Smooth muscle cell (in vitro differentiated cells): ENCODE data around the gene XRCC3. TPM values are rescaled to one million over a fixed set of nuclear protein-coding genes. Genes with fewer than 3 reads are reported as not detected.
A peak's percentile ranks its signal among the peaks of the same experiment; 100 is the strongest.

Source experiments
- DNase-seq: peaks from one replicate; lab custom pipeline; 2025; ENCODE audit not compliant: unreplicated experiment; lab: John Stamatoyannopoulos, UW
- H2AFZ ChIP-seq: fragments of 200-600 bp; sonication (generic); 2 replicates; pipeline ENCODE4 v1.6.0; 2016; ENCODE audit warnings: antibody characterized with exemption, low read depth, mild to moderate bottlenecking
- H3F3A ChIP-seq: fragments of 200-600 bp; sonication (generic); 2 replicates; pipeline ENCODE4 v1.6.0; 2017; ENCODE audit warnings: antibody characterized with exemption, low read depth
- H3K27ac ChIP-seq: fragments of 200-600 bp; sonication (generic); 2 replicates; pipeline ENCODE4 v1.5.1; 2016; ENCODE audit warnings: low read depth, mild to moderate bottlenecking
- H3K27me3 ChIP-seq: fragments of 200-600 bp; sonication (generic); 2 replicates; pipeline ENCODE4 v1.6.1; 2016; ENCODE audit warnings: low read depth, mild to moderate bottlenecking
- H3K36me3 ChIP-seq: fragments of 200-600 bp; sonication (generic); 2 replicates; pipeline ENCODE4 v1.5.1; 2016; ENCODE audit warnings: low read depth
- H3K4me1 ChIP-seq: fragments of 200-600 bp; sonication (generic); 2 replicates; pipeline ENCODE4 v1.5.1; 2016; ENCODE audit warnings: low read depth
- H3K4me2 ChIP-seq: fragments of 200-600 bp; sonication (generic); 2 replicates; pipeline ENCODE4 v1.6.0; 2016; ENCODE audit warnings: mild to moderate bottlenecking
- H3K4me3 ChIP-seq: fragments of 200-600 bp; sonication (generic); 2 replicates; pipeline ENCODE4 v1.5.1; 2016; ENCODE audit warnings: mild to moderate bottlenecking
- H3K79me2 ChIP-seq: fragments of 200-600 bp; sonication (generic); 2 replicates; pipeline ENCODE4 v1.6.0; 2016; ENCODE audit warnings: low read depth, mild to moderate bottlenecking
- H3K9ac ChIP-seq: fragments of 200-600 bp; sonication (generic); 2 replicates; pipeline ENCODE4 v1.6.0; 2016; ENCODE audit warnings: low read depth
- H3K9me3 ChIP-seq: fragments of 200-600 bp; sonication (generic); replicated peaks from 2 replicates; pipeline ENCODE4 v1.5.1; 2016; ENCODE audit warnings: low read depth
- H4K20me1 ChIP-seq: fragments of 200-600 bp; sonication (generic); 2 replicates; pipeline ENCODE4 v1.6.0; 2016; ENCODE audit warnings: low read depth
- WGBS: methylation state at CpG from one replicate; pipeline ENCODE4 v1.1.7; 2016; ENCODE audit warnings: low lambda C conversion rate; 5-methylcytosine and 5-hydroxymethylcytosine counted together
- polyA plus RNA-seq: library from polyadenylated mRNA; unstranded; fragments of >200 nt; fragmentation: Nextera tagmentation; extraction: Ambion mirVana; gene quantifications from 2 replicates; pipeline ENCODE4 v1.2.1, GENCODE V29; 2016
- total RNA-seq: library from RNA; depleted of rRNA; stranded (reverse); fragments of >200 nt; gene quantifications from 2 replicates; pipeline ENCODE4 v1.2.3, GENCODE V29; 2014
- TF ChIP-seq, protein P1 (sequence below): fragments of 200-600 bp; sonication (generic); IDR thresholded peaks from 2 replicates; pipeline ENCODE4 v1.5.1; 2017; ENCODE audit warnings: borderline replicate concordance, mild to moderate bottlenecking, antibody characterized with exemption; ENCODE audit not compliant: insufficient read depth, poor library complexity, severe bottlenecking

Gene XRCC3
- total and polyA plus RNA-seq, 2 experiments from 2014 or later = 8.3 to 10.5 TPM

DNA sequence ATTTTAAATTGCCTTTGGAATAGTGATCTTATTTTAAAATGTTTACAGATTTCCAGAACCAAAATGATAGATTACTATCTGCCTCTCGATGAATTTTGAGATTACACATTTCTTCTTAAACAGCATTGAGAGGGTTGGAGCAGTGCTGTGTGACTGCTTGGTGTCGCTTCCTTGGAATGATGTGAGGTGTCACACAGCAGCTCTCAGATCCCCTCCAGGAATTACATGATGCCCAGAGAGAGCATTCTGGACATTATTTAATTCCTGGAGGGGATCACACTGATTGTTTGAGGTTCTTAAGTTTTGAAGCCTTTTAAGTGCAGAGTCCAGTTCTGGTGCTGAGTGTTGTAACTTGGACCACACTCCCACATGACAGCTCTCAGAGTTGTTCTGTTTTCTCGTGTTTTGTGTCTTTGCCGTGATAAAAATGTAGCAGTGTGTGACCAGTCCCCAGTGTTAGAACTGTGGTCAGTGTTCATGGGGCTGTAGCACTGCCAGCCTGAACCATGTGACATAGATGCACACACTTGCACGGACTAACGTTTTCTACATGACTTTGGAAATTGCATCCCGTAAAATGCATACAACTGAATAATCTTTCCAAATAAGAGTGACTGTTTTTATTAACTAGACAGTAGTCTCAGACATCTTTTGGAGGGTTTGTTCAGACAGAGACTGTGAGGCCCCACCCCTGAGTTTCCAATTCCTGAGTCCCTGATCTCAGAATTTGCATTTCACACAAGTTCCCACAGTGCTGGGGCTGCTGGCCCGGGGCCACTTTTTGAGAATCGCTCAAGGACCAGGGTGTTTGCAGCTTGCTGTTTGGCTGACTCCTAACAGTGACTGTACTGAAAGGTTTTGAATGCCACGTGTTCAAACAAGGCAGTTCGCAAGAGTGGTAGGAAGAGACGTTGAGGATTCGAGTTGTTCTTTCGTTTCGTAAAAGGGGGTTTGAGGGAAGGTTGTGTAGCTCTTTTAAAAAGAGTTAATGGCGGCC, 26.0 kb downstream of the XRCC3 start:
- peaks cover 9% of the 10 kb centered on the region for H3K36me3 ChIP-seq
- no peaks in the 10 kb centered on the region for H3K27me3 ChIP-seq
- H3K4me2 ChIP-seq = no peak overlapping the region
- H3K9me3 ChIP-seq = no peaks in the 10 kb centered on the region
- no peaks in the 10 kb centered on the region for H3K4me1 ChIP-seq
- DNase-seq = no peak
- no peak overlapping the region for H3K27ac ChIP-seq
- no peak overlapping the region for H3K9ac ChIP-seq
- peaks cover 39% of the 10 kb centered on the region for H3K79me2 ChIP-seq
- TF ChIP-seq, protein P1, sequence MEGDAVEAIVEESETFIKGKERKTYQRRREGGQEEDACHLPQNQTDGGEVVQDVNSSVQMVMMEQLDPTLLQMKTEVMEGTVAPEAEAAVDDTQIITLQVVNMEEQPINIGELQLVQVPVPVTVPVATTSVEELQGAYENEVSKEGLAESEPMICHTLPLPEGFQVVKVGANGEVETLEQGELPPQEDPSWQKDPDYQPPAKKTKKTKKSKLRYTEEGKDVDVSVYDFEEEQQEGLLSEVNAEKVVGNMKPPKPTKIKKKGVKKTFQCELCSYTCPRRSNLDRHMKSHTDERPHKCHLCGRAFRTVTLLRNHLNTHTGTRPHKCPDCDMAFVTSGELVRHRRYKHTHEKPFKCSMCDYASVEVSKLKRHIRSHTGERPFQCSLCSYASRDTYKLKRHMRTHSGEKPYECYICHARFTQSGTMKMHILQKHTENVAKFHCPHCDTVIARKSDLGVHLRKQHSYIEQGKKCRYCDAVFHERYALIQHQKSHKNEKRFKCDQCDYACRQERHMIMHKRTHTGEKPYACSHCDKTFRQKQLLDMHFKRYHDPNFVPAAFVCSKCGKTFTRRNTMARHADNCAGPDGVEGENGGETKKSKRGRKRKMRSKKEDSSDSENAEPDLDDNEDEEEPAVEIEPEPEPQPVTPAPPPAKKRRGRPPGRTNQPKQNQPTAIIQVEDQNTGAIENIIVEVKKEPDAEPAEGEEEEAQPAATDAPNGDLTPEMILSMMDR = no peak
- peaks cover 90% of the 10 kb centered on the region for H4K20me1 ChIP-seq
- H3F3A ChIP-seq = no peaks in the 10 kb centered on the region
- no peak overlapping the region for H2AFZ ChIP-seq
- 91% methylated on average over 16 of the region's 16 CpGs for WGBS
- H3K4me3 ChIP-seq = no peak overlapping the region

DNA sequence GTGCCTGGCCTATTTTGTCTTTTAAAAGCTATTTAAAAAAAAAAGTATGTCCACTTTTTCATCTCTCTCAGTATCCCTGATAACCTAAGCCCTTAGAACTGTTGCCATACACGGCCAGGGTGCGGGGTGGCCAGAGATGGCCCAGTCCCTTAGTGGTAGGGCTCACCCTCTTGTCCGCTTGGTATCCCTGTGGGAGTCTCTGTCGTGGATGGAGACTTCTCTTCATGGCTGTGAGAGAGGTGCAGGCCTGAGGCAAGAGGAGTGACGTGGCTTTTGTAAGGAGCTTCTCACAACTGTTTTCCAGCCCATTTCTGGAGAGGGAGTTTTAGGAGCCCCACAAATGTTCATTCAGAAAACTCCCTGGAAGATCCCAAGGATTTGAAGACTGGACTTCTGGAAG, 26.8 kb downstream of the XRCC3 start:
- H3K27me3 ChIP-seq = no peaks in the 10 kb centered on the region
- TF ChIP-seq, protein P1 = no peak
- no peak overlapping the region for H3K27ac ChIP-seq
- no peaks in the 10 kb centered on the region for H3K4me1 ChIP-seq
- H3K9me3 ChIP-seq = no peaks in the 10 kb centered on the region
- no peak for DNase-seq
- no peak overlapping the region for H2AFZ ChIP-seq
- no peak overlapping the region for H3K4me3 ChIP-seq
- no peak overlapping the region for H3K9ac ChIP-seq
- H3K4me2 ChIP-seq = no peak overlapping the region
- H3F3A ChIP-seq = no peaks in the 10 kb centered on the region
- H4K20me1 ChIP-seq = peaks cover 98% of the 10 kb centered on the region
- H3K79me2 ChIP-seq = peaks cover 42% of the 10 kb centered on the region
- H3K36me3 ChIP-seq = peaks cover 10% of the 10 kb centered on the region
- WGBS = 91% methylated on average over 5 of the region's 5 CpGs

DNA sequence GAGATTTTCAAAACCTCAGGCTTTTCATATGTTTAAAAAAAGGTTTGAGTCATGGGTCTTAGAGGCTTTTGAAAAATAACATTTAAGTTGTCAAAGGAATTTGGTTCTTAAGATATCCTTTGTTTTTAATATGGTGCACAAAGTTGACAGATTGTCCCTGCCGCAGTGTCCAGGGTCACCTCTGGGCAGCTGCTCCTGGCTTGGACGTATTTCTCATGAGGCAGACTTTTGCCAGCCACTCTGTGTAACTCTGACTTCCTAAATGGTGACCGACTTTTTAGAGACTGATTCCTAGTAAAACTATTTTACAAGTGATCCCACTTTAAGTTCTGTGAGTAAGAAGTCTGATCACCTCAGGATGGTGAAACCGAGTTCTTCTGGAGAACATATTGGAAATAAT, 27.5 kb downstream of the XRCC3 start:
- Histone ChIP-seq H3K79me2 (peaks cover 46% of the 10 kb centered on the region), H3K9me3 (no peaks in the 10 kb centered on the region), H4K20me1 (peaks cover 100% of the 10 kb centered on the region), H3K27me3 (no peaks in the 10 kb centered on the region), H3F3A (no peaks in the 10 kb centered on the region), H3K4me1 (no peaks in the 10 kb centered on the region), H2AFZ (no peak overlapping the region), H3K4me3 (no peak overlapping the region), H3K36me3 (peaks cover 11% of the 10 kb centered on the region), H3K9ac (no peak overlapping the region), H3K4me2 (no peak overlapping the region), H3K27ac (peak overlapping the region; percentile 38)
- DNase-seq = no peak
- WGBS = 90% methylated on average over 4 of the region's 4 CpGs
- TF ChIP-seq, protein P1 = no peak
